GM19025 (cell line): Measurements from ENCODE around the gene NTN1.

Source experiments
- ATAC-seq: cut with Tn5 transposase; IDR thresholded peaks from one replicate; pipeline ENCODE4 v1.9.1; 2021; ENCODE audit warnings: mild to moderate bottlenecking, low read depth, moderate library complexity; ENCODE audit not compliant: unreplicated experiment

The NTN1 gene

DNA sequence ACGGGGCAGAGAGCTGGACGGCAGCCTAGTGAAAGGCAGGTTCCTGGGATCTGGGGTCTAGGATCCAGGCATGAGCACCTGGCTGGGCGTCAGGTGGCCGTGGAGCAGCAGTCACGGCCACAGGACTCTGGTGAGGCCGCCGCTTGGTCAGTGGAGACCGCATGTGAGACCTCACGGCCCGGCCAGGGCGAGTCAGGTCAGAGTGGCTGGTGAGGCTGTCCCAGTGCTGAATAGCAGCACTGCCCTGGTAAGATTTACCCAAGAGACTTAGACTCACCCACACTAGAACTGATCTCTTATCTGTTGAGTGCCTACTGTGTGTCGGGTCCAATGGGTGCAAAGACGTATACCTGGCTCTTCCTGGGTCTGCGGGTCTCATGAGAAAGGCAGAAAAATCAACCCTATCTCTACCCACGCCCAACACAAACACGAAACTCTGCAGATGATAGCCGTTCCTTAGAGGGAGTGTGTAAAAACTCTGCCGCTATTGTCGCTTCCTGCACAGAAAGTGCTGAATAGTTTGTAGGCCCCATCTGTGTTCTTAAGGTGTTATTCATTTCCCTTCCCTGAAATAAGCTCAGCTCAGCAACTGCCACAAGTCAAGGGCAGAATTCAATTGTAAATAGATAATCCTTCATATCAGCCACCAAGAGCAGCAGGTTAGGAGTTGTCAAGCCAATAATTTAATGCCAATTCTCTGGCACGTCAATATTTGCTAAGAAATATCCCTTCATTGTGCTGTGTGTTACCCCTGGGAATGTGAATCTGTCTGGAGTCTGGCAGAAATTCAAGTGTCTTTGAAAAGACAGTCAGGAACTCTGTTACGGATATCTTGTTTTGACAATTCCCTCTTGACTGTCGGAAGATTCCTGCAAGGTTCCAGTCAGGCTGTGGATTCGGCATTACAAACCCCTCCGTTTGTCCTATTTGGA, 240.0 kb downstream of the NTN1 start:
- ATAC-seq = no peak

DNA sequence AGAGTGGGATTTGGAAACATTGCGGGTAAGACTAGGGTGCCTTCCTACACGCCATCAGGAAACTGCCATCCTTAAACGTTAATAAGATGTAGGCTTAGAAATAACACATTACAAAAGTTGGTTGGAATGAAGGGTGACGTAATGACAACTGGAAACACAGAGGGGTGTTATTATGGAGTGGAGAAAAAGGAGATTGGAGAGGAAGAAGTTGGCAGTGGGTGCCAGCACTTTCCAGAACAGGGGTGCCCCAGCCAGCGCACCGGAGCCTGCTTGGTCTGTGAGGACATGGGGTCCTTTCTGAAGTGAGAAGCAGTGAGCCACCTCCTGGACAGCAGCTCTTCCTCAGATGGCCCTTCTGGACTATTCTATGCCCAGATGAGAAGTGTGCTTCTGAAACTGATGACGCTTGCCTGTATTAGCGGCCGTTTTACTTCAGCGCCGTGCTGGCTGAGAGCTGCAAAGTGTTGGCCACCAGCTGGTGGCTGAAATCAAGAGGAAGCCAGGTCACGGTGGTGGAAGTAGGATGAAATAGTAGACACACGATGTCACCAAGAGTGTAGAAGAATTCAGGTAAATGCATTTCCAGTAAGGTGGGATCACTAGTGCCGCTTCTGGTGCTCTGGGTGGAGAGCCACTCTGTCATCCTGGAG, 244.8 kb downstream of the NTN1 start:
- no peak for ATAC-seq

DNA sequence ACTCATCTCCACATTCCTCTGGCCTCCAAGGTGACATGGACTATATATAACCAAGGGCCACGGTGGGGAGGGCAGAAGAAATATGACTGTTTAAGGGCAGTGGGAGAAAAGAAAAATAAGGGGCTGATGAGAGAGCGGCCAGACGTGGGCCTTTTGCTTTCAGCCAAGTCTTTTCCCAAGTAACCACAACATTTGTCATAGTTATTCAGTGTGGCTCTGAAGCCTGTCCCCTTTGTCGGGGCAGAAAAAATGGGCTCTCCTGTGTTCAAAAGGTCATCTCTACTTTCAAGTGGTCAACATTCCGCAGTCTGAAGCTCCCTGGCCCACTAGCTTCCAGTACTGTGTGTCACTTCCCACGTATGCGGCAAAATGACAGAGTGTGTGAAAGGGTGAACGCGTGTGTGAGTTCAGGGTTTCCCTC, 245.4 kb downstream of the NTN1 start:
- ATAC-seq = no peak

DNA sequence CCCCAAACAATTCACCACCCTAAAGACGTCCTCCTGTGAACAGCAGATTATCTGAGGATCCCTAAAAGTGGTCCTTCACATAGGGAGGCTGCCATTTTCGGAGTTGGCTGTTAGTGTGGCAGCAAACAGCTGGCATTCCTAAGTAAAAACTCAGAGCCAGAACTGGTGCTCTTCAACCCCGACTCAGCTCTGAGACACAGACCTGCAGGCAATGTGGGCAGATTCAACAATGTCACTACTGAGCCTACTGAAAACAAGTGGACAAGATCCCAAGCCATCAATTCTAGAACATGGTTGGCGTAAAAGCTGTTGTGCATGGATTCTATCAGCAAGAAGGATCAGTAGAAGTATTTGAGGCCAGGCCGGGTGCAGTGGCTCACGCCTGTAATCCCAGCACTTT, 247.2 kb downstream of the NTN1 start:
- ATAC-seq = no peak

DNA sequence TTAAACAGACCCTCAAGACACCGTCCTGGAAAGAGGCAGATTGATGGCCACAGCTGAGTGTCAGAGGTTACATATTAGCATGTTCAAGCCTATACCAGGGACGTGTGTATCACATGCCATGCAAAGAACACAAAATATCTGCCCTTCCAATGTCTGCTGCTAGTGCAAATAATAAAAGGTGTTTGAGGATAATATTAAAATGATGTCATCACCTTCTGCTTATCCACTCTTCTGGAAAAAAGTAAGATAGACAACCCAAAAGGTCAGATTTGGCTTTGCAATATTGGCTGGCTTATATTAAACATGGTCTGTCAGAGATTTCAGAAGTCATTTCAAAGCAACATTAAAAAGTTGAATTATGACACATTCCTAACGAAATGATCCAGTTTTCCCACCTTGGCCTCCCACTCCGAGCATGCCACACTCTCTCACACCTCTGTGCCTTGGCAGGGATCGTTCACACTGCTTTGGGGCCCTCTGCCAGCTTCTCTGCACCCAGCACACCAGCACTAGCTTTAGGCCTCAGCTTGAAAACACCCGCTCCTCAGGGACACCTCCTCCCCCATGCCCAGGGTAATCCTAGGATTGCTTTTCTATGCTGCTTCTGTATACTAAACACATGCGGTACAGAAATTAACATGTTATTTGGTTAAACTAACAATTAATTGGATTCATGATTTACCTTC, 248.2 kb downstream of the NTN1 start:
- ATAC-seq = no peak

DNA sequence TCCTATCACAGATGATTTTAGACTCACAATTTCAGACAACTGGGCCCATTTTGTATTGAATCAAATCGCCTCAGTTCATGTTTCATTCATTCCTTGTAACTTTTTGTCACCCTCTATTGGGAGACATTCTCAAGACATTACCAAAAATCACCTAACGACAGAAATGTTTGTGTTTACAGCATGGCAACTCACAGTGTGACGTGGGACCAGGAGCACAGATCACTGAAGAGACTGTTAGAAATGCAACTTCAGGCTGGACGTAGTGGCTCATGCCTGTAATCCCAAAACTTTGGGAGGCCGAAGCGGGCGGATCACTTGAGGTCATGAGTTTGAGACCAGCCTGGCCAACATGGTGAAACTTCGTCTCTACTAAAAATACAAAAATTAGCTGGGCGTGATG, 249.6 kb downstream of the NTN1 start:
- ATAC-seq = no peak

DNA sequence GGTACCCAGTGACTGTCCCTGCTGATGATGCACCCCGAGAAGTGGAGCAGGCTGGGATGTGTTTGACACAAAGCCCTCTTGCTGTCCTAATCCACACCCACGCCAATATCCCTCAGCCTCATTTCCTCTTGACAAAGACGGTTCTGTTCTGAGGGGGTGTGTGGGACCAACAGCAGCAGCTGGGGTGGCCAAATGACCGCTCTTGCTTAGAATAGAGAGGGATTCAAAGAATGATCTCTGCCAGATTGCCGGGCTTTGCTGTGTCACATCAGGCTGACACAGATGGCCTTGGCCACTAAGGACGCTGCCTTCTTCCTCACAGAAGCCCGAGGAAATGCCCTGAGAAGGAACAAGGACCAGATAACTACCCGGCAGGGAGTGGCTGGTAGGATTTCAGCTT, 250.7 kb downstream of the NTN1 start:
- ATAC-seq = no peak

DNA sequence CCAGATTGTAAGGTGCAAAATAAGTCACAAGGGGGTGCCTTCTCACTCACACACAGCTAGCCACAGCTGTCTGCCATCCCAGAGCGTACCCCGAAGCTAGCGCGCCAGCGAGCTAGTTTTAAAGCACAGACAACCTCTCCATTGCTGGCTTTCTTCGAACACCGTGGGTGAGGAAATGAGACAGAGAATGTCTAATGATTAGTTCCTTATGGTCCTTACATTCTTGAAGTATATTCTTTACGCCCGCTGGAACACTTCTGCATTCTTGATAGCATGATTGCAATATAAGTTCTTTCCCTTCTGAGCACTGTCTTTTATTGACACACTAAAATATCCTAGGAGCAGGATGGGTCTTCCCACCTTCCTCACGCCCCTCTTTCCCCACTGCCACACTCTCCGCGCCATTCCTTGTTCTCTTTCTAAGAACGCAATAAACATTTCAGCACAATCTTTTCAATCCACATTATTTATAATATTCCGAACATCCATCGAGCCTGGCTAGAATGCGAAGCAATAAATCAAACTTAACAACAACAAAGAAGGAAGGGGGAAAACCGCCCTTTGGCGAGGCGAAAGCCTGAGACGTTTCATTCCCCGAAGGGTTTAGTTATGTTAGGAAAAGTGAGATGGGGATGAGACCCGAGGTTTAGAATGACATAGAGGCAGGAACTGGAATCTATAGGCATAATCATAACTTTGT, 251.3 kb downstream of the NTN1 start:
- no peak for ATAC-seq

DNA sequence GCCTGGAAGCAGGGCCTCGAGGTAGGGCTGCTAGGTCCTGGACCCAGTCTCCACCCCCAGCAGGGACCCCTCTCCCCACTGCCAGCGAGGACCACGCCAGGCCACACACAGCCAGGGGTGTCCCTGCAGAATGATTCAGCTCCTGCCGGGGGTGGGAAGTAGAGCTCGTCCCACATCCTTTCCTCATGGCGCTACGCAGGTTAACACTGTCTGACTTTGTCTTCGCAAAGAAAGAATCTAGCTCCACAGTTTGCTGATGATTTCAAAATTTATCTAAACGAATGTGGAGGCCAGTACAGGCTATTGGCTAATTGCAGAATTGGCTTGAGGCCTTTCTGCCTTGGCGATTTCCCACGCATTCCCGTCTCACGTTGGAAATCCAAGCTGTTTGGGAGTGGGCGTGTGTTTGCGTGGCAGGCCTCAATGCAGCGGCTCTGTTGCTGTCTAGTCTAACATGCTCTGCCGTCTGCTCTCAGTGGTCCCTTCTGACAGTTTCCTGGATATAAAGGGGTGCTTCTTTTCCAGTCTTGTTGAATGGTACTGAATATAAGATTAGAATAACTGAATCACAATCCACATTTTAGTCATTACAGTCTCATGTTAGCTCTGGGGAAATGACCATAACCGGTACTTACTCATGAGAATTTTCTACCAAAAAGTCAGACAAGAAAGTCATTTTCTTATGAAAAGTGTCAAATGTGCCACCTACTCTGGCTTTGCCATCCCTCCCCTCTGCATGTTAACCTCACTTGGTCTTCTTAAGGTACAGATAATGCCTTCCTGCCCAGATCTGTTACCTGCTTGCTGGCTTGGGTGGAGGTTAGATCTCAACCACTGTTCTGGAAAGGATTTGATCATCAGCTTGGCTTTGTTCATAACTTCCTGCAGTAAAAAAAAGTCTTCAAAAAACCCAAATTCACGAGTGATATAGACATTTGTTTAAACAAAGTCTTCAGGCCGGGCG, 252.4 kb downstream of the NTN1 start:
- no peak for ATAC-seq

DNA sequence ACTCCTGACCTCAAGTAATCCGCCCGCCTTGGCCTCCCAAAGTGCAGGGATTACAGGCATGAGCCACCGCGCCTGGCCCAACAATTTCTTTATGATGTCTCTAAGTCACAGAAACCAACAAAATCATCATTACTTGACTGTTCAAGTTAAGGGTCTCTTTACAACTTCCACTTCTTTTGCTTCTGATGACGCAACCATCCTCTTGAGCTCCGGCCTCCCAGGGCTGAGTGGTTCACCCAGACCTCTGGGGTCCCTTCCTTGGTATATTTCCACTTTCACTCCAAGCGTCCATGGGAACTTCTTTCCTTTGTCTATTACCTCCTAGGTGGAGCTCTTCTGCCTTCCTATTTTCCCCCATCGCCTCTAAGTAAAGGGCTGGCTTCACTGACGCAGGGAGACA, 253.7 kb downstream of the NTN1 start:
- ATAC-seq = no peak

DNA sequence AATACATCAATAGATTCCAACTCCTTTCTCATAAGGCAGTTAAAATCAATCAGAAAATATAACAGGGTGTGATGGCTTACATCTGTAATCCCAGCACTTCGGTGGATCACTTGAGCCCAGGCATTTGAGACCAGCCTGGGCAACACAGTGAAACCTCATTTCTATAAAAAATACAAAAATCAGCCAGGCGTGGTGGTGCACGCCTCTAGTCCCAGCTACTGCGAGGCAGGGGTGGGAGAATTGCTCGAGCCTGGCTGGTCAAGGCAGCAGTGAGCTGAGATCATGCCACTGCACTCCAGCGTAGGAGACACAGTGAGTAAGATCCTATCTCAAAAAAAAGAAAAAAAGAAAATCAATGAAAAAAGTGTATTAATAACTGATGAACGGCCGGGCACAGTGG, 258.6 kb downstream of the NTN1 start:
- ATAC-seq = no peak

DNA sequence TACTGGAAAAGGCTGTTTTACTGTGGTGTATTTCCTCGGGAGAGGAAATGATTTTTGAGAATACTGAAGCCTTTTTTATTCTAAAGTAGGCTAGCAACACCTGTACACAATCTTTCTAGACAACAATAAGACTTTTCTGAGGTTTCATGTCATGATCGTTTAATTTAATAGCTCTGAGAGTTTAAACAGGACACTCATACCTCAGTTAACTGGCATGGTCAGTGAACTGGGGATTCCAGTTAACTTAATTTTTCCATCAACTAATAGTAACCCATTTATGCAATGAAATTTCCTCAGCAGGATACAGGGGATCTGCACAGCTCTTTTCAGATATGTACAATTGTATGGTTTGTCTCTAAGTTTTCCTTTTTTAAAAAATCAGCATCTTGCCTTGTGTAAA, 262.6 kb downstream of the NTN1 start:
- no peak for ATAC-seq

DNA sequence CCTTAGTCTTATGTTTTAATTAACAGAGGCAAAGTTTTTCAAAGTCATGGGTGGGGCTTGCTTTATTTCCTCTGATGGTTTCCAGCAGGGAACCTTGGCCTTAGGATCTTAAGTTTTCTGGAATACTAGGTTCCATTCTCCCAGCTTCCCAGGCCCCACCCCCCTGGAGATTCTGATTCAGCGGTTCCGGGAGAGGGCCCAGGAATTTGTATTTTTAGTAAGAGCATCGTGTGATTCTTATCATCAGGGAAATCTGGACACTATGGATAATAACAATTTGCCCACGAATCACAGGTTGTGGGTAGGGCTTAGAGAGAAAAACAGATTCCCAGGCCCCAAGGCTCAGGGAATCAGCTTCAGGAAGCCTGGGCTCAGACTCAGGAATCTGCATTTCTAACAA, 263.6 kb downstream of the NTN1 start:
- no peak for ATAC-seq

DNA sequence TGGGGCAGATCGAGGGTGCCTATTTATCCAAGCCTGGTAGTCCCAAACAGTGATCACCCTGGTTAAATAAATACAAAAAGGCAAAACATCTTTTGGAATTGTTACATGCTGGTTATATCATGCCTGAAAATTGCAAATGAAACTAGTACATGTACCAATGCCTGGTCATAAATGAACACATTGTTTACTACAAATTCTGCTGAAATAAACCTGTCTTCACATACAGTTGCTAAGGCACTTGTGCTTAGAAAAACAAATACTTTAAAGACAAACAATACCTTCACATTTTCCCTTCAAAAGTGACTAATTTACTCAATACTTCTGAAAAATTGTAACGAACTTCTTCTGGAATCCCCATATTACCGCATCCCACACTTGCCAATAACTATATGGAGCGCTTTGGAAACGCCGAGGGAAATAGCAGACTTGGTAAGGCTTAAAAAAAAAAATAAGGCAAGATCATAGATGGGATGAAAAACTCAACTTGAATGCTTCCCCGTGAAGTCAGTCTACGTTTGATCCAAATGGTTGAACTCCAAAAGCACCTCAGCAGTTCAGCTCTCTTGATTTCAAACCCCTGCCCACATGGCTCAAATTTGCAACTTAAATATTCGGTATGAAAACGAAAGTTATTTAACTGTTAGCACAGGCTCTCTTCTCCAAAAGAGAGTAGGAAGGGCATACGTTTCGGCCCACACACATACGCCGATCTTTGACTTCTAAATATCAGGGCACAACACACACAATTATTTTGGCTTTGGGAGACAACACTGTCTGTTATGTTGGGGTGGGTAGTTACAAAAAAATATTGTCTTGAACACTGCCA, 264.5 kb downstream of the NTN1 start:
- no peak for ATAC-seq

DNA sequence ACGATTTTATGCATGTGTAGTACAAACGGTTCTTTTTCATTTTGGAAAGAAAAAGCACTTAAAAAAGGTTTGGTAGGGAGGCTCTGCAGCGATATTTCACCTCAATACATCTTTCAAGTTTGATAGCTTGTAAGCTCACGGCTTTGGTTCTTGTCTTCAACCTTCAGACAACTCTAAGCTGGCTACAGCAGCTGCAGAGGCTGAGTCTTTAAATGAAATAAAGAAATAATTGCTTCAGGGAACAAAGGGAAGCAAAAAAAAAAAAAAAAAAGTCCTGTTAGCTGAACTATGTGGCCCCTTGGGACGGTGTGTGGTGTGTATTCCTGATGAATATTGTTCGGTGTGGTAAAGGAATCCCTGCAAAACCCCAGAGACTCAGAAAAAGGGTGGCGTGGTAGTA, 265.1 kb downstream of the NTN1 start:
- ATAC-seq = no peak

DNA sequence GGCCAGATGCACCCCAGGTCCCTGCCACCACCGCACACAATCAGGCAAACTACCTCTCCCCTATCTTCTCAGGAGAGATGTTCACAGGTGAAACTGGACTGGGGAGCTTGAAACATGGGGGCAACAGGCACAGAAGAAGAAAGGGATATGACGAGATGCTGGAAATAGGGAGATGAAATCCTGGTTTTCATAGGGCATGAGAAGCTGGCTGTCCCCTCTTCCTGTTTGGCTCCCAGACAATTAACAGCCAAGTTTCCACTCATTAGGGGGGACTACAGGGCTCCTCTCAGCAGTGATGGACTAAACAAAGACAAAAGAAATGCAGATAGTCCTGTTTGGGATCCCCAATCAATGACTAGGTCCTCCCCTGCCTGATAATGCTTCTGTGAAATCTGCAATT, 266.0 kb downstream of the NTN1 start:
- ATAC-seq = no peak

DNA sequence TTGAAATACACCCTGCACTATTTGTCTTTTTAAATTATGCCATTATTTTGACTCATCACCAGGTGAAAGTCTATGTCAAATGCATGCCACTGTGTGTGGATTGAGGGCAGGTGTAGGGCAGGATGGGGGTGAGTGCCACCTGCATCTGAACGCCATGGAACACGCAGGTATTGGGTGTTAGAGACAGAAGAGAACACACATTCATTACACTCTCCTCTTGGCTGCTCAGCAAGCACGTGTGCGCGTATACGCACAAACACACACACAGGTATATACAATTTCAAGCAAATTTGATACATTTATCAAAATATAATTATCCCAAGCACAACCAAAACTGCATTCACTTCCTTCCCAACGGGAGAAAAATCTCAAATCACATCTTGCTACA, 268.9 kb downstream of the NTN1 start:
- no peak for ATAC-seq

DNA sequence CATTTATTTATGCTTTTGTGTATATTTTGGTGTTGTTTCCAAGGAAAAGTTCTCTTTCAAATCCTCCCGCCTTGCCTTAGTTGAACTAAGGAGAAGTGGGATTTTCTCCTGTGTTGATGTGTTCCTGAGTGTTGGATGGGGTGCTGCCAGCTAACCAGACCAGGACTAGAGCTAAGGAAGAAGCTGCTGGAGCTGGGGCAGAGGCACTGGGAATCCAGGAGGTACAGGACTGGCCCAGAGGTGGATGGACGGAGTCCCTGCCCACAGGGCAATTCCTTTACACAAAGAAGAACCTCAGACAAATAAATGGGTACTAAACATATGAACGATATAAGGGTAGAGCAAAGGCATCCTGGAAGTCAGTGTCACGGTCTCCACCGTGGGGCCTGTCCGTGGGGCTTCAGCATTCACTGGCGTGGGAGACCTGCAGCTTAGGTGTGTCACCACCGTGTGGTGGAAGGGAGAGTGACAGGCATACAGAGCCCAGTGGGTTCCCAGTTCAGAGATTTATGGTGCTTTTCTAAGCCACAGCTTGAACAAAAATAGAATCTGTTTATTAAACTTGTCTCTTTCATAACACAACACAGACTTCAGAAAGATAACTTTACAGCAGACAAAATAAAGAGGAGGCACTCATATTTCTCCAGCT, 270.7 kb downstream of the NTN1 start:
- no peak for ATAC-seq
